NOMO-1 (cell line): Measurements from ENCODE around the gene WDFY1.
"Not testable (repeated sequence)": the region's sequence is repeated elsewhere in the genome, so short reads cannot be mapped to it uniquely, and the experiment has no call there.

Experiments used
- DNase-seq, 2 experiments: peaks; one replicate each; lab custom pipeline; 2025; ENCODE audit not compliant: unreplicated experiment in 2 of 2; lab: John Stamatoyannopoulos, UW

The WDFY1 gene

DNA sequence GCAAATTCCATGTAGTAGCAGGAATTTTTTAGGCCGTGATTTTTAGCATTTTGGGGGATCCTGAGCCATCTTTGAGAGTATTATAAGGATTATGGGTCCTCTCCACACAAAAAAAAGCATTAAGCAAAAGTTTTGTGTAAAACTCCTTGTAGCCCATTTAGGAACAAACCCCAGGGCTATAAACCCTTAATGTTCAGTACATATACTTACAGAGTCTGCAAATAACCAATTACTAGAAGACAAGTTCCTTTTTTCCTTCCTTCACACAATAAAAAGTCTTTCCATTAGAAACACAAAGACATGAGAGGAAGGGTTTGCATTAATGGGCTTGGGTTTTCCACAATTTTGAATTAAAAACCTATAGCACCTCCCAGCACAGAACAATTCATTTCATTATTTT is 44.6 kb downstream of the WDFY1 start:
- DNase-seq = no peak

GRCh38 chr2:223900066-223900465 is 45.1 kb downstream of the WDFY1 start:
- DNase-seq = no peak

GRCh38 chr2:223897669-223898330 is 47.3 kb downstream of the WDFY1 start:
- DNase-seq = no peak

DNA sequence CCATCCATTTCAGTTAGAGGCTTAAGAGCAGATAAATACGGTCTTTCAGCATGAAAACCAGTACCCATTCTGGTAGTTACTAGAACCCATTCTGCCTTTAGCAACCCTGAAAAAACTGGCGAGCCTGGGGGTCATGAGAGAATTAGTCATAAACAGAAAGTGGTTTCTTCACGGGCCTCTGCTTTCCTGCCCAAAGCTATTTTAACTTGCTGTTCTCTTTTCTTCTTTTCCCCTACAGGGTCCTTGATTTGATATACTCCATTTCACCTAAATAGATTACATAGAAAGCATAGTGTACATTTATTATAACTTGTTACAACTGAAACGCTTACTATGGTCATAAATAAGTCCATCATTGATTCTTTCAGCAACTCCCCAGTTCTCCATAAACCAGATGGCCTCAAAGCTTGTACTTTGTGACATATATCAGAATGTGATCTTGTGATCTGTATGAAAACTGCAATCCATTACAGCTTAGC is 48.3 kb downstream of the WDFY1 start:
- peak; percentile 65 to 79 for DNase-seq

DNA sequence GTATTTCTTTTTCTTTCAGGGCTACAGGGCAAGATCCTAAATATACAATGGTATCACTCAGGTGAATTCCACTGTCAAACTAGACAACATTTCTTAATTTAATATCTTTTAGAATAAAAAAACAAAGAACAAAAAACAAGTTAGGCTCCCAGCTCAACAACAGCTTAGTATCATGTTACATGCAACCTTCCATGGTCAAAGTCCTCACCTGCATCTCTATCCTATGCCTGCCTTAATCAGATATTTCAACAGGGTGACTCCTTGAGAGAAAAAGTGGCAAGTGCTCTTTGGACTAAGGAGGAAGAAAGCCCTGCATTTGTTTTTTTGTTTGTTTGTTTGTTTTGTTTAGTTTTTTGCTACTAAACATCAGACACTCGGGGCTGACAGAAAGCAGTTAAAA is 50.2 kb downstream of the WDFY1 start:
- DNase-seq = no peak

DNA sequence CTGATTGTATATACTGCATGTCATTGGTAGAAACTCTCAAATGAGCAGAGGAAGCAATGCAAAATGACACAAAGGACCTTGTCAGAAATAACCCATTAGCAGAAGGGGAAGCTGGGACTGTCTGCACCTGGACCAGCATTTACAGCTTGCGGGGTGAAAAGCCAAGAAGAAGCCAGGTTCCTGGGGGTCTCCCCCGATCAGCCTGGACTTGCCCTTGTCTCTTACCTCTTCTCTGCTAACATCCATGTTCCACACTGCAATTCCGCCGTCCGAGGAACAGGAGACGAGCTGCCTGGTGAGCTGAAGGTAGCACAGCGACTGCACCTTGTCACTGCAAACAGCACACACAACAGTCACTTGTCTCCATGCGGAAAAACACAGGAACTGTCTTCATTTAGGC is 51.1 kb downstream of the WDFY1 start:
- DNase-seq = peak; percentile 19 to 73

DNA sequence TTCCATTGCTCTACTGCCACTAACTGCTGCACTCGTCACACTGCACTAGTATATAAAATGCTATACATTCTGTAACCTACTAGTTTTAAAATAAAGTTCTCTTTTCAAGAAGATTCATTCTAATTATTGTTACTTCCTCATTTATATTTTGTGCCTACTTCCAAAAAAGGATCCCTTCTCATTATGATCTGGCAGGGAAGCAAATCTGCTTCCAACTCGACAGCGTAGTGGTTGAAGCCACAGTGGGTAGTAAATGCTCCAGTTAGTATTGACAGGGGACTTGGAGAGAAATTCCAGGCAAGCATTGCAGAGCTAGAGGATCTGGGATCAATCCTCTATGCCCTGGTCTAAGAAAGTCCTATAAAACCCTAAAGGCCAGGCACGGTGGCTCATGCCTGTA is 54.4 kb downstream of the WDFY1 start:
- peak; percentile 34 to 63 for DNase-seq

GRCh38 chr2:223889229-223889628 is 55.9 kb downstream of the WDFY1 start:
- no peak for DNase-seq

- DNase-seq = no peak
These were observed 56.9 kb downstream of the WDFY1 start for GRCh38 chr2:223888251-223888650.

- DNase-seq = peak; percentile 27 to 33
These were observed 58.0 kb downstream of the WDFY1 start for GRCh38 chr2:223887127-223887526.

GRCh38 chr2:223886726-223887125 is 58.4 kb downstream of the WDFY1 start:
- peak; percentile 66 to 76 for DNase-seq

GRCh38 chr2:223884399-223884798 is 60.7 kb downstream of the WDFY1 start:
- no peak for DNase-seq

GRCh38 chr2:223882715-223883114 is 62.4 kb downstream of the WDFY1 start:
- no peak for DNase-seq

DNA sequence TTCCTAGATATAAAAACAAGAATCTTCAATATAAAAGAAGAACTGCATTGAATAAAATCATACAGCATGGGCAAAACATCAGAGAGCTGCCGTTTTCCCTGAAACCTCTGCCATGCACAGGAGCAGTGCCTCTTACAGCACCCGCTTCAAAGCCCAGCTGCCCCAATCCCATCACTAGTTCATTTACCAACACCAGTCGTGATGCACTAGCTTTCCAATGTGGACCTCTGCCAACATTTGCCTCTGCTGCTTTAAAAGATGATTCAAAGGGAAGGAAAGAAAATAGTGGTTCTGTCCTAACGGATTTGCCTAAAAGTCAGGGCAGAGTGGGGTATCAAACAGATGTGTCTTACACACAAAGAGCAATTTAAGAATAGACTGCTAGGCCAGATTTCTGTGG is 64.3 kb downstream of the WDFY1 start:
- DNase-seq = no peak

GRCh38 chr2:223877721-223878410 is 67.3 kb downstream of the WDFY1 start:
- peak; percentile 31 to 61 for DNase-seq

GRCh38 chr2:223873672-223874071 is 71.5 kb downstream of the WDFY1 start:
- DNase-seq = no peak

DNA sequence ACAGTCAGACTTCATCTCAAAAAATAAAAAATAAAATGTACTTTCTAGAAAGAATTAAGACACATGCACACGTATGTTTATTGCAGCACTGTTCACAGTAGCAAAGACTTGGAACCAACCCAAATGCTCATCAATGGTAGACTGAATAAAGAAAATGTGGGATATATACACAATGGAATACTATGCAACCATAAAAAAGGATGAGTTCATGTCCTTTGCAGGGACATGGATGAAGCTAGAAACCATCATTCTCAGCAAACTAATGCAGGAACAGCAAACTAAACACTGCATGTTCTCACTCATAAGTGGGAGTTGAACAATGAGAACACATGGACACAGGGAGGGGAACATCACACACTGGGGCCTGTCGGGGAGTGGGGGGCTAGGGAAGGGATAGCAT is 72.4 kb downstream of the WDFY1 start:
- not testable (repeated sequence) for DNase-seq

DNA sequence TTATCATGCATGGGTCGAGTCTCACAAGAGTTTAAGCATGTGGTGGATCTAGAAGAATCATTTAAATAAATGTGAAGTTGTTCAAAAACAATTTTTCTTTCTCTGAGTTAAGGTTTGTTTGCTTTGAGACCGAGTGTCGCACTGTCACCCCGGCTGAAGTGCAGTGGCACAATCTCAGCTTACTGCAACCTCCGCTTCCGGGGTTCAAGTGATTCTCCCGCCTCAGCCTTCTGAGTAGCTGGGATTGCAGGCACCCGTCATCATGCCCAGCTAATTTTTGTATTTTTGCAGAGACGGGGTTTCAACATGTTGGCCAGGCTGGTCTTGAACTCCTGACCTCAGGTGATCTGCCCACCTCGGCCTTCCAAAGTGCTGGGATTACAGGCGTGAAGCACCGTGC is 73.5 kb downstream of the WDFY1 start:
- not testable (repeated sequence) for DNase-seq

DNA sequence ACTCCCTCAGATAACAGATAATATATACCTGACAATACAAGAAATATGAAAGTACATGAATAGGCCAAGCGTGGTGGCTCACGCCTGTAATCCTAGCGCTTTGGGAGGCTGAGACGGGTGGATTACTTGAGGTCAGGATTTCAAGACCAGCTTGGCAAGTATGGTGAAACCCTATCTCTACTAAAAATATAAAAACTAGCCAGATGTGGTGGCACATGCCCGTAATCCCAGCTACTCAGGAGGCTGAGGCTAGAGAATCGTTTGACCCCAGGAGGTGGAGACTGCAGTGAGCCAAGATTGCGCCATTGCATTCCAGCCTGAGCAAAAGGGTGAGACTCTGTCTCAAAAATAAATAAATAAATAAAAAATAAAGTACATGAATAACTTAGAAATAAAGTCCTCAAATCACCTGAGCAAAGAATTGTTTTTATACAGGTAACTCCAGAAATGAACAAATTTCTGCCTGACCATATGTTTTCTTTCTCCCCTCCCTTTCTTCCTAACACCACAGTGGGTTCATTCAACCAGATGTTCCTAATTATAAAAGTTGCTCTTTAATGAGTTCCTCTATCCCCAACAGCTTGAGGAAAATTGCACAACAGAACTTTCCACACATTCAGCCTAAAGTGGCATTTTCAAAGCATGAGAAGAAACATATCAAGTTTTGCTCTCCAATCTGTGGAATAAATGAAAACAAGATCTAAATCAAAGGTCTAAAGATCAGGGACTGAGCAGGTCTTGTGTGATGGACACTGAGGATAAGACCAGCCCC is 74.1 kb downstream of the WDFY1 start:
- peak; percentile 51 to 87 for DNase-seq

- DNase-seq = no peak
These were observed 77.1 kb downstream of the WDFY1 start for GRCh38 chr2:223868005-223868404.

- peak; percentile 48 to 73 for DNase-seq
These were observed 79.1 kb downstream of the WDFY1 start for GRCh38 chr2:223865907-223866508.
